ENCODE results near the gene CCDC127. TPM values are rescaled to one million over a fixed set of nuclear protein-coding genes. Genes with fewer than 3 reads are reported as not detected.

Gene CCDC127
- total and polyA plus RNA-seq, 2 donors (not counting 3 experiments of a cell fraction or from before 2014, with no cell fraction given): 3.4 to 6.3 TPM

GRCh38 chr5:172421-172820 is 45.5 kb downstream of the CCDC127 start:
- no peak overlapping the region for H2AFZ ChIP-seq (ENCODE audit: low read depth, low read length)
- no peaks in the 10 kb centered on the region for H3K27me3 ChIP-seq (ENCODE audit: control insufficient read depth in 2 of 2, insufficient read depth in 2 of 2, low read length in 2 of 2)
- no peaks in the 10 kb centered on the region for H3K9me1 ChIP-seq (replicated peaks; ENCODE audit: control insufficient read depth, extremely low read depth, insufficient read depth, low read length)
- intact Hi-C loops (cut with micrococcal nuclease) (no loop called here), dilution Hi-C loops (cut with MboI; ENCODE audit: extremely low pct_ligation_motif_present, low sequenced_read_pairs) (no loop called here)
- H4K20me1 ChIP-seq (replicated peaks; ENCODE audit: control insufficient read depth, extremely low read depth, insufficient read depth, low read length): no peaks in the 10 kb centered on the region
- H3K4me1 ChIP-seq (ENCODE audit: control insufficient read depth, extremely low read depth, insufficient read depth, low read length): no peaks in the 10 kb centered on the region
- TF ChIP-seq JUN (IDR thresholded peaks at IDR 0.05; ENCODE audit: borderline replicate concordance, insufficient read depth, insufficient read length, low read depth) (no peak), FOS (IDR thresholded peaks at IDR 0.05; ENCODE audit: borderline replicate concordance, insufficient read depth, low read length) (no peak), CTCF (IDR thresholded peaks at IDR 0.05; ENCODE audit: extremely low read depth in 1 of 2, insufficient read depth in 1 of 2, low read depth in 1 of 2, low read length in 2 of 2) (no peak), POLR2A (IDR thresholded peaks at IDR 0.05; ENCODE audit: low read depth, low read length) (no peak), POLR2AphosphoS5 (IDR thresholded peaks at IDR 0.05; ENCODE audit: insufficient read depth, low read depth, low read length) (no peak), GATA2 (IDR thresholded peaks at IDR 0.05; ENCODE audit: insufficient read depth, insufficient read length, low read depth, low read length) (no peak), EZH2 (IDR thresholded peaks at IDR 0.05; ENCODE audit: borderline replicate concordance, low read depth, low read length, severe bottlenecking) (no peak), MAX (IDR thresholded peaks at IDR 0.05; ENCODE audit: insufficient read depth, insufficient read length) (no peak), MYC (IDR thresholded peaks at IDR 0.05; ENCODE audit: low read depth, low read length) (no peak)
- BruUV-seq (replicated peaks): no TSS peak
- no peaks in the 10 kb centered on the region for H3K9me3 ChIP-seq (replicated peaks; ENCODE audit: control insufficient read depth, insufficient read depth, low read length)
- no peaks in the 10 kb centered on the region for H3K36me3 ChIP-seq (ENCODE audit: control insufficient read depth in 2 of 2, extremely low read depth in 1 of 2, insufficient read depth in 2 of 2, low read length in 2 of 2)
- H3K9ac ChIP-seq (replicated peaks; ENCODE audit: extremely low read depth, insufficient read depth, low read length): no peak overlapping the region
- no peak overlapping the region for H3K4me2 ChIP-seq (ENCODE audit: insufficient read depth, low read length)
- H3K27ac ChIP-seq (ENCODE audit: insufficient read depth, low read depth, low read length): no peak overlapping the region
- no peak for DNase-seq (ENCODE audit: low read depth, low spot score)
- CTCF ChIA-PET: interaction anchor here (2.1 kb wide), 1 partner anchor 16 kb away, joined by 7 read pairs; no protein-coding TSS in a partner anchor
- FAIRE-seq: no peak
- H3K4me3 ChIP-seq (replicated peaks in 1 of 3; ENCODE audit: insufficient read depth in 1 of 3, low read depth in 1 of 3, low read length in 3 of 3): no peak overlapping the region
- POLR2A ChIA-PET: no interaction called here
- H3K79me2 ChIP-seq (ENCODE audit: control insufficient read depth, insufficient read depth, low read length): no peaks in the 10 kb centered on the region

Data from endothelial cell of umbilical vein (primary cell).